ENCODE measurements around the gene COL5A1. TPM values are rescaled to one million over a fixed set of nuclear protein-coding genes. Genes with fewer than 3 reads are reported as not detected.

The COL5A1 gene
- total and polyA plus RNA-seq, 2 donors (not counting 1 experiment from before 2014, with no cell fraction given) = 72.8 to 109 TPM

DNA sequence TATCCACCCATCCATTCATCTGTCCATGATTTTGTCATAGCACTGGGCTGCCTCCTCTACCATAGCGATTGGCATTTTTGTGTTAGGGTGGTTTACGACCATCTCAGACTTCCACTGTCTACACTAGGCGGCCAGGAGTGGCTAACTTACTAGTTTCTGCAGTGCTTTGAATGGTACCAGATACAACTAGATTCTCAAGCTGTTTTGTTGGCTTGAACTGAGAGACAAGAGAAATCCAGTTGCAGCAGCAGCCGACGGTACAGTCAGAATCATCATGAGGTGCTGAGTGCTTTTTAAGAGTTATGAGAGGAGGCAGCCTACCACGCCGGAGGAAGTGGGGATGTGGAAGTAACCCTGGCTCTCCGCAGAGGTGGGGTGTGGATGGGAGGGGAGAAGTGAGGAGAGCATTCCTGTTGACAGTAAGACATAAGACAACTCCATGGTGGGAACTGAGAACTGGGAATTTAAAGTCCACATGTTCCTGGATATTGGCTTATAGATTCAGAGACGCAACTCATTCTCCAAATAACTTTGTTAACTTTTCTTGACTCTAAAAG is 27.9 kb downstream of the COL5A1 start:
- H4K20me1 ChIP-seq (ENCODE audit: control insufficient read depth, extremely low read depth, insufficient read depth, low read length) = peaks cover 9% of the 10 kb centered on the region
- H3K27ac ChIP-seq (ENCODE audit: insufficient read depth, low read length) = peak overlapping the region; percentile 16
- H2AFZ ChIP-seq (ENCODE audit: low read length) = no peak overlapping the region
- no peak for TF ChIP-seq EZH2 (IDR thresholded peaks at IDR 0.05; ENCODE audit: low read length, missing control alignments)
- TF ChIP-seq, protein P1, sequence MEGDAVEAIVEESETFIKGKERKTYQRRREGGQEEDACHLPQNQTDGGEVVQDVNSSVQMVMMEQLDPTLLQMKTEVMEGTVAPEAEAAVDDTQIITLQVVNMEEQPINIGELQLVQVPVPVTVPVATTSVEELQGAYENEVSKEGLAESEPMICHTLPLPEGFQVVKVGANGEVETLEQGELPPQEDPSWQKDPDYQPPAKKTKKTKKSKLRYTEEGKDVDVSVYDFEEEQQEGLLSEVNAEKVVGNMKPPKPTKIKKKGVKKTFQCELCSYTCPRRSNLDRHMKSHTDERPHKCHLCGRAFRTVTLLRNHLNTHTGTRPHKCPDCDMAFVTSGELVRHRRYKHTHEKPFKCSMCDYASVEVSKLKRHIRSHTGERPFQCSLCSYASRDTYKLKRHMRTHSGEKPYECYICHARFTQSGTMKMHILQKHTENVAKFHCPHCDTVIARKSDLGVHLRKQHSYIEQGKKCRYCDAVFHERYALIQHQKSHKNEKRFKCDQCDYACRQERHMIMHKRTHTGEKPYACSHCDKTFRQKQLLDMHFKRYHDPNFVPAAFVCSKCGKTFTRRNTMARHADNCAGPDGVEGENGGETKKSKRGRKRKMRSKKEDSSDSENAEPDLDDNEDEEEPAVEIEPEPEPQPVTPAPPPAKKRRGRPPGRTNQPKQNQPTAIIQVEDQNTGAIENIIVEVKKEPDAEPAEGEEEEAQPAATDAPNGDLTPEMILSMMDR (conservative IDR thresholded peaks at IDR 0.05 in 1 of 2, IDR thresholded peaks at IDR 0.05 in 1 of 2; ENCODE audit: low read depth in 1 of 2, low read length in 2 of 2) = no peak
- no peak overlapping the region for H3K4me3 ChIP-seq (replicated peaks in 1 of 4; ENCODE audit: control extremely low read depth in 1 of 4, insufficient read depth in 1 of 4, low read depth in 3 of 4, low read length in 4 of 4)
- H3K27me3 ChIP-seq (ENCODE audit: control insufficient read depth, insufficient read depth, low read length) = no peaks in the 10 kb centered on the region
- H3K36me3 ChIP-seq (ENCODE audit: control insufficient read depth, insufficient read depth, low read length) = peaks cover 1% of the 10 kb centered on the region
- H3K4me1 ChIP-seq (ENCODE audit: control insufficient read depth, extremely low read depth, insufficient read depth, low read length) = peaks cover 24% of the 10 kb centered on the region
- no peak for DNase-seq (ENCODE audit: low read depth in 2 of 2)
- H3K4me2 ChIP-seq (ENCODE audit: extremely low read depth, insufficient read depth, low read length) = peak overlapping the region; percentile 40
- no peak overlapping the region for H3K9ac ChIP-seq (ENCODE audit: insufficient read depth, low read length)
- H3K79me2 ChIP-seq (ENCODE audit: control insufficient read depth, insufficient read depth, low read length) = peaks cover 57% of the 10 kb centered on the region
- no peaks in the 10 kb centered on the region for H3K9me3 ChIP-seq (ENCODE audit: control insufficient read depth, insufficient read depth, low read depth, low read length)

DNA sequence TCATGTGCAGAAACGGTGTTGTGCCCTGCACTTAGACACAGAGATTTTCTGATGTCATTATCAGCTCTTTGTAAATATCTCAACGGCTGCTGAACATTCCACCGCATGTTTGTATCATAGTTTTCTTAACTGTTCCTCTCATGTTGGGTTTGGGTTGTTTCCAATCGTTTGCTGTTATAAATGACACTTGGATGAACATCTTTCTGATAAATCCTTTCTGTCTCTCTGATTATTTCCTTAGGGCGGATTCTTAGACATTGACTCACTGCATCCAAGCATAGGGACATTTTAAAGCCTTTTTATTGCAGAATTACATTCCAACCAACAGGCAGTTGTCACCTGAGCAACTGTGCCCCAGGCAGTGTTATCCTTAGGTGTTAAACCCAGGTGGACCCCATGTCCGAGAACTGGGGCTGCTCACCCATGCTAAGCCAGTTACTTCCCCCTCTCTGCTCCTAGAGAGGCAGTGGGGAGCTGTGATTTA is 28.5 kb downstream of the COL5A1 start:
- H3K27ac ChIP-seq (ENCODE audit: insufficient read depth, low read length) = no peak overlapping the region
- peaks cover 24% of the 10 kb centered on the region for H3K4me1 ChIP-seq (ENCODE audit: control insufficient read depth, extremely low read depth, insufficient read depth, low read length)
- H2AFZ ChIP-seq (ENCODE audit: low read length) = no peak overlapping the region
- no peaks in the 10 kb centered on the region for H3K27me3 ChIP-seq (ENCODE audit: control insufficient read depth, insufficient read depth, low read length)
- H4K20me1 ChIP-seq (ENCODE audit: control insufficient read depth, extremely low read depth, insufficient read depth, low read length) = peaks cover 9% of the 10 kb centered on the region
- peaks cover 57% of the 10 kb centered on the region for H3K79me2 ChIP-seq (ENCODE audit: control insufficient read depth, insufficient read depth, low read length)
- TF ChIP-seq, protein P1 (conservative IDR thresholded peaks at IDR 0.05 in 1 of 2, IDR thresholded peaks at IDR 0.05 in 1 of 2; ENCODE audit: low read depth in 1 of 2, low read length in 2 of 2) = no peak
- TF ChIP-seq EZH2 (IDR thresholded peaks at IDR 0.05; ENCODE audit: low read length, missing control alignments) = no peak
- H3K9ac ChIP-seq (ENCODE audit: insufficient read depth, low read length) = no peak overlapping the region
- peaks cover 1% of the 10 kb centered on the region for H3K36me3 ChIP-seq (ENCODE audit: control insufficient read depth, insufficient read depth, low read length)
- H3K9me3 ChIP-seq (ENCODE audit: control insufficient read depth, insufficient read depth, low read depth, low read length) = no peaks in the 10 kb centered on the region
- H3K4me2 ChIP-seq (ENCODE audit: extremely low read depth, insufficient read depth, low read length) = no peak overlapping the region
- peak; percentile 82 to 97 for DNase-seq (ENCODE audit: low read depth in 2 of 2)
- H3K4me3 ChIP-seq (replicated peaks in 1 of 4; ENCODE audit: control extremely low read depth in 1 of 4, insufficient read depth in 1 of 4, low read depth in 3 of 4, low read length in 4 of 4) = no peak overlapping the region

DNA sequence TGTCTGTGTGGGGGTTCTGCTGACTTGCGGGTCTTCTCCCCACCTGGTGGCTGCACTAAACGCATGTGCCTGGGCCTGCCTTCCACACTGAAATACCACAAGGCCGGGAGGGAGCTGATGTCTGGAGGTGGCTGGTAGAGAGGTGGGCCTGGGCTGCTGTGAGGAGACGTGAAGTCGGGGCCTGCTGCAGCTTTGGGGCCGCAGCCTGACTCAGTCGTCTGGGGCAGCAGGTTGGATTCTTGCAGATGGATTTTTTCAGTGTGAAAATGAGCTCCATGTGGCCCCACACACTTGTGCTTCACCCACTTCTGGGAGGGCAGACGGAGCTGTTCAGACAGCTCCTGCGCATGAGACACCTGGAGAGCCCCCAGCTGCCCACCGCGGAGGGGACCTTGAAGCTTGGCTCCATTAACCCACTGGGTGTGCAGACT is 29.3 kb downstream of the COL5A1 start:
- Histone ChIP-seq H4K20me1 (ENCODE audit: control insufficient read depth, extremely low read depth, insufficient read depth, low read length) (peaks cover 9% of the 10 kb centered on the region), H2AFZ (ENCODE audit: low read length) (no peak overlapping the region), H3K36me3 (ENCODE audit: control insufficient read depth, insufficient read depth, low read length) (peaks cover 1% of the 10 kb centered on the region), H3K4me2 (ENCODE audit: extremely low read depth, insufficient read depth, low read length) (no peak overlapping the region), H3K27me3 (ENCODE audit: control insufficient read depth, insufficient read depth, low read length) (no peaks in the 10 kb centered on the region), H3K27ac (ENCODE audit: insufficient read depth, low read length) (no peak overlapping the region), H3K9me3 (ENCODE audit: control insufficient read depth, insufficient read depth, low read depth, low read length) (no peaks in the 10 kb centered on the region), H3K79me2 (ENCODE audit: control insufficient read depth, insufficient read depth, low read length) (peaks cover 59% of the 10 kb centered on the region), H3K9ac (ENCODE audit: insufficient read depth, low read length) (no peak overlapping the region), H3K4me3 (replicated peaks in 1 of 4; ENCODE audit: control extremely low read depth in 1 of 4, insufficient read depth in 1 of 4, low read depth in 3 of 4, low read length in 4 of 4) (no peak overlapping the region), H3K4me1 (ENCODE audit: control insufficient read depth, extremely low read depth, insufficient read depth, low read length) (peaks cover 24% of the 10 kb centered on the region)
- peak in 1 of 2 donors; percentile 51 for DNase-seq (ENCODE audit: low read depth in 2 of 2)
- TF ChIP-seq, protein P1 (conservative IDR thresholded peaks at IDR 0.05 in 1 of 2, IDR thresholded peaks at IDR 0.05 in 1 of 2; ENCODE audit: low read depth in 1 of 2, low read length in 2 of 2) = no peak
- no peak for TF ChIP-seq EZH2 (IDR thresholded peaks at IDR 0.05; ENCODE audit: low read length, missing control alignments)

Measured in fibroblast of lung (primary cell).